Panc1 (cell line): ENCODE measurements around the gene KCNK15. TPM values are rescaled to one million over a fixed set of nuclear protein-coding genes. Genes with fewer than 3 reads are reported as not detected.

Experiments
- ATAC-seq: fragments of 200-7000 bp; cut with Tn5 transposase; 2 replicates; pipeline ENCODE4 v1.9.1; 2020; ENCODE audit warnings: mild to moderate bottlenecking, moderate library complexity
- BruUV-seq: library from RNA; stranded (reverse); fragments of 400-500 nt; replicated peaks from 2 replicates; lab custom pipeline; 2021; lab: Mats Ljungman, UMichigan
- CTCF ChIA-PET: fragments of 300-600 bp; sonication (Branson Sonifier 250); formaldehyde crosslinking; loops from one replicate; lab custom pipeline; 2022; ENCODE audit warnings: antibody characterized with exemption; lab: Charles Lee
- POLR2A ChIA-PET: fragments of 300-600 bp; sonication (Branson Sonifier 250); formaldehyde crosslinking; loops from one replicate; lab custom pipeline; 2022; ENCODE audit warnings: antibody characterized with exemption; lab: Charles Lee
- DNase-seq: peaks from one replicate; pipeline ENCODE4 v3.0.0-alpha.2; 2010; ENCODE audit warnings: low read depth, low spot score
- H3K27ac ChIP-seq: 2 replicates; pipeline ENCODE4 v1.5.1; 2011; ENCODE audit warnings: mild to moderate bottlenecking, low read length, inconsistent platforms
- H3K27me3 ChIP-seq: fragments of 200-500 bp; sonication (Bioruptor generic); 2 replicates; pipeline ENCODE4 v1.6.0; 2014; ENCODE audit warnings: low read length, inconsistent platforms; ENCODE audit not compliant: control insufficient read depth, insufficient read depth
- H3K36me3 ChIP-seq: fragments of 200-500 bp; sonication (Bioruptor generic); 2 replicates; pipeline ENCODE4 v1.5.1; 2014; ENCODE audit warnings: inconsistent platforms, mild to moderate bottlenecking, low read length, moderate library complexity; ENCODE audit not compliant: control insufficient read depth, insufficient read depth
- H3K4me1 ChIP-seq: 2 replicates; pipeline ENCODE4 v1.5.1; 2011; ENCODE audit warnings: inconsistent platforms, mild to moderate bottlenecking, low read length, moderate library complexity; ENCODE audit not compliant: control insufficient read depth, insufficient read depth
- H3K4me3 ChIP-seq, 2 experiments: 2 replicates each; pipeline ENCODE4 v1.5.1; 2011 to 2012; ENCODE audit warnings: low read depth in 2 of 2, low read length in 2 of 2, mild to moderate bottlenecking in 2 of 2, inconsistent platforms in 1 of 2, moderate library complexity in 1 of 2
- H3K9me3 ChIP-seq: fragments of 200-500 bp; sonication (Bioruptor generic); 2 replicates; pipeline ENCODE4 v1.5.1; 2014; ENCODE audit warnings: low read depth, mild to moderate bottlenecking, inconsistent platforms, low read length, moderate library complexity; ENCODE audit not compliant: control insufficient read depth, insufficient read depth
- CTCF ChIP-seq: fragments of 450-650 bp; IDR thresholded peaks from 2 replicates; pipeline ENCODE4 v1.5.1; 2017; ENCODE audit warnings: mild to moderate bottlenecking
- POLR2AphosphoS5 ChIP-seq: IDR thresholded peaks from 2 replicates; pipeline ENCODE4 v1.6.1; 2012; ENCODE audit warnings: mild to moderate bottlenecking, low read depth, low read length, moderate library complexity
- REST ChIP-seq, 2 experiments: IDR thresholded peaks; 2 replicates each; pipeline ENCODE4 v1.6.1; 2011 to 2012; ENCODE audit warnings: low read depth in 2 of 2, control low read depth in 1 of 2, low read length in 1 of 2, mild to moderate bottlenecking in 1 of 2, moderate library complexity in 1 of 2; ENCODE audit not compliant: insufficient read depth in 1 of 2
- SIN3A ChIP-seq: IDR thresholded peaks from 2 replicates; pipeline ENCODE4 v1.6.1; 2012; ENCODE audit warnings: low read depth, mild to moderate bottlenecking, low read length, moderate library complexity, borderline replicate concordance; ENCODE audit not compliant: insufficient read depth
- TCF7L2 ChIP-seq: IDR thresholded peaks from 2 replicates; pipeline ENCODE4 v1.6.1; 2011; ENCODE audit warnings: mild to moderate bottlenecking, low read depth, low read length, inconsistent platforms
- in situ Hi-C: cut with HindIII; loops from 2 replicates; pipeline ENCODE4 v1.10.0; 2016; ENCODE audit warnings: low sequenced_read_pairs, low pct_unique_long_range_greater_than_20kb
- intact Hi-C: fragments of 100-400 bp; cut with micrococcal nuclease; formaldehyde crosslinking; loops from one replicate; pipeline ENCODE4 v1.10.0; 2022; ENCODE audit not compliant: unreplicated experiment
- total RNA-seq: library from RNA; stranded (reverse); gene quantifications from one replicate; pipeline ENCODE4 v1.2.1, GENCODE V29; 2021; ENCODE audit not compliant: unreplicated experiment

Gene KCNK15
- total RNA-seq, 1 experiment from 2014 or later, result 7.4 TPM

- CTCF ChIA-PET, result interaction anchor here (0.6 to 2.0 kb wide), 3 partner anchors 36 to 154 kb away, joined by 3 to 33 read pairs (median 5); no protein-coding TSS in a partner anchor
- TF ChIP-seq CTCF, result peak; percentile 98
- TF ChIP-seq REST (IDR thresholded peaks at IDR 0.05; ENCODE audit: insufficient read depth in 1 of 2, low read depth in 2 of 2, low read length in 1 of 2), result peak in 1 of 2 experiments; percentile 30; a peak in 1 of 4 replicates
- TF ChIP-seq SIN3A, result no peak
- TF ChIP-seq POLR2AphosphoS5, result no peak; the same call in 1 of the 2 replicates
- no peak for TF ChIP-seq TCF7L2
- no peaks in the 10 kb centered on the region for H3K36me3 ChIP-seq
- peaks cover 53% of the 10 kb centered on the region for H3K4me1 ChIP-seq
- H3K27me3 ChIP-seq, result no peaks in the 10 kb centered on the region
- in situ Hi-C loops, result no loop called here
- H3K4me3 ChIP-seq, result no peak overlapping the region
- H3K9me3 ChIP-seq, result no peaks in the 10 kb centered on the region; the same call in 1 of the 2 replicates
- DNase-seq, result peak; percentile 83
- POLR2A ChIA-PET, result interaction anchor here (0.6 to 0.9 kb wide), 2 partner anchors 48 to 130 kb away, joined by 3 read pairs; no protein-coding TSS in a partner anchor
- H3K27ac ChIP-seq, result peak overlapping the region; percentile 99
- peak; percentile 41 for ATAC-seq
- no TSS peak for BruUV-seq
- intact Hi-C loops, result loop anchor here (1.0 kb wide), 1 partner anchor 48 kb away; no protein-coding TSS in a partner anchor
Observed at GRCh38 chr20:44733341-44734069, 12.2 kb upstream of the KCNK15 start.

GRCh38 chr20:44734938-44735337, 10.7 kb upstream of the KCNK15 start:
- H3K27me3 ChIP-seq, result no peaks in the 10 kb centered on the region
- H3K27ac ChIP-seq, result peak overlapping the region; percentile 99
- no peak for DNase-seq
- peak; percentile 41 for TF ChIP-seq CTCF
- TF ChIP-seq POLR2AphosphoS5, result no peak
- H3K4me3 ChIP-seq, result peak overlapping the region in 1 of 2 experiments; percentile 22; a peak in 1 of 4 replicates
- in situ Hi-C loops (no loop called here), intact Hi-C loops (no loop called here)
- ChIA-PET CTCF (interaction anchor here (0.7 to 1.1 kb wide), 2 partner anchors 51 to 271 kb away, joined by 3 read pairs; no protein-coding TSS in a partner anchor), POLR2A (no interaction called here)
- ATAC-seq, result no peak
- peaks cover 48% of the 10 kb centered on the region for H3K4me1 ChIP-seq
- H3K36me3 ChIP-seq, result no peaks in the 10 kb centered on the region
- no TSS peak for BruUV-seq
- no peaks in the 10 kb centered on the region; the same call in 1 of the 2 replicates for H3K9me3 ChIP-seq
